H9 (cell line): ENCODE measurements around the gene MTFMT. TPM values are rescaled to one million over a fixed set of nuclear protein-coding genes. Genes with fewer than 3 reads are reported as not detected.

Experiments
- DNase-seq: peaks from one replicate; pipeline ENCODE4 v3.0.0-alpha.2; 2017
- H2AFZ ChIP-seq: one replicate; pipeline ENCODE4 v1.6.1; 2013; ENCODE audit warnings: mild to moderate bottlenecking, low read length, control low read depth, moderate library complexity
- H2AK5ac ChIP-seq: 2 replicates; pipeline ENCODE4 v1.6.1; 2013; ENCODE audit warnings: low read length, control low read depth, mixed read lengths; ENCODE audit not compliant: insufficient read length
- H2BK120ac ChIP-seq: one replicate; pipeline ENCODE4 v1.6.1; 2013; ENCODE audit warnings: low read depth, mild to moderate bottlenecking, low read length, control low read depth, inconsistent platforms; ENCODE audit not compliant: poor library complexity, severe bottlenecking
- H2BK12ac ChIP-seq: 2 replicates; pipeline ENCODE4 v1.6.1; 2013; ENCODE audit warnings: low read length, control low read depth, mixed read lengths, low read depth; ENCODE audit not compliant: insufficient read length
- H2BK15ac ChIP-seq: 2 replicates; pipeline ENCODE4 v1.6.1; 2013; ENCODE audit warnings: low read depth, low read length, control low read depth
- H2BK20ac ChIP-seq: one replicate; pipeline ENCODE4 v1.6.1; 2013; ENCODE audit warnings: low read depth, mild to moderate bottlenecking, low read length, control low read depth, inconsistent platforms; ENCODE audit not compliant: poor library complexity, severe bottlenecking
- H2BK5ac ChIP-seq: 2 replicates; pipeline ENCODE4 v1.6.1; 2013; ENCODE audit warnings: low read length, control low read depth, mixed read lengths; ENCODE audit not compliant: insufficient read length
- H3K14ac ChIP-seq: 2 replicates; pipeline ENCODE4 v1.6.1; 2013; ENCODE audit warnings: low read length, control low read depth; ENCODE audit not compliant: insufficient read depth
- H3K18ac ChIP-seq: 2 replicates; pipeline ENCODE4 v1.6.1; 2013; ENCODE audit warnings: low read depth, mild to moderate bottlenecking, mixed read lengths, low read length, control low read depth; ENCODE audit not compliant: insufficient read length
- H3K23ac ChIP-seq: 2 replicates; pipeline ENCODE4 v1.6.1; 2013; ENCODE audit warnings: low read length, control low read depth, mixed read lengths, low read depth; ENCODE audit not compliant: insufficient read length
- H3K23me2 ChIP-seq: 2 replicates; pipeline ENCODE4 v1.6.1; 2013; ENCODE audit warnings: low read depth, mild to moderate bottlenecking, mixed read lengths, low read length, control low read depth; ENCODE audit not compliant: insufficient read length, poor library complexity, severe bottlenecking
- H3K27ac ChIP-seq: 2 replicates; pipeline ENCODE4 v1.5.1; 2013; ENCODE audit warnings: low read length, control low read depth, mixed read lengths, low read depth; ENCODE audit not compliant: insufficient read length
- H3K27me3 ChIP-seq: 2 replicates; pipeline ENCODE4 v1.6.1; 2013; ENCODE audit warnings: low read length, control low read depth, inconsistent platforms; ENCODE audit not compliant: insufficient read depth
- H3K4ac ChIP-seq: 2 replicates; pipeline ENCODE4 v1.6.1; 2013; ENCODE audit warnings: low read depth, mild to moderate bottlenecking, control low read depth, inconsistent platforms, low read length, moderate library complexity
- H3K4me1 ChIP-seq: 2 replicates; pipeline ENCODE4 v1.6.1; 2013; ENCODE audit warnings: low read length, control low read depth, inconsistent platforms; ENCODE audit not compliant: insufficient read depth
- H3K4me2 ChIP-seq: 2 replicates; pipeline ENCODE4 v1.6.1; 2013; ENCODE audit warnings: low read length, control low read depth, mixed read lengths; ENCODE audit not compliant: insufficient read length, insufficient read depth
- H3K56ac ChIP-seq: 2 replicates; pipeline ENCODE4 v1.6.1; 2013; ENCODE audit warnings: low read depth, mild to moderate bottlenecking, mixed read lengths, low read length, control low read depth; ENCODE audit not compliant: insufficient read length
- H3K79me1 ChIP-seq: 2 replicates; pipeline ENCODE4 v1.6.1; 2013; ENCODE audit warnings: low read depth, mild to moderate bottlenecking, moderate library complexity, low read length, control low read depth, inconsistent platforms; ENCODE audit not compliant: insufficient read depth, poor library complexity, severe bottlenecking
- H3K79me2 ChIP-seq: 2 replicates; pipeline ENCODE4 v1.6.1; 2013; ENCODE audit warnings: low read length, control low read depth, inconsistent platforms; ENCODE audit not compliant: insufficient read depth
- H3K9ac ChIP-seq: 2 replicates; pipeline ENCODE4 v1.6.1; 2013; ENCODE audit warnings: low read length, control low read depth, mixed read lengths; ENCODE audit not compliant: insufficient read length; ENCODE audit errors: extremely low read depth
- H3K9me3 ChIP-seq: one replicate; pipeline ENCODE4 v1.6.1; 2013; ENCODE audit warnings: low read depth, low read length, inconsistent platforms; ENCODE audit not compliant: control insufficient read depth
- H3T11ph ChIP-seq: one replicate; pipeline ENCODE4 v1.6.1; 2013; ENCODE audit warnings: mild to moderate bottlenecking, low read length, control low read depth, inconsistent platforms
- H4K20me1 ChIP-seq: one replicate; pipeline ENCODE4 v1.6.1; 2013; ENCODE audit not compliant: control insufficient read depth, insufficient read length, insufficient read depth
- H4K5ac ChIP-seq: 2 replicates; pipeline ENCODE4 v1.6.1; 2013; ENCODE audit warnings: low read depth, mild to moderate bottlenecking, mixed read lengths, low read length, control low read depth; ENCODE audit not compliant: insufficient read length
- H4K8ac ChIP-seq: replicated peaks from 2 replicates; pipeline ENCODE4 v1.6.1; 2013; ENCODE audit warnings: low read length, control low read depth, mixed read lengths, low read depth; ENCODE audit not compliant: insufficient read length
- H4K91ac ChIP-seq: 2 replicates; pipeline ENCODE4 v1.6.1; 2013; ENCODE audit warnings: low read depth, mild to moderate bottlenecking, moderate library complexity, mixed read lengths, low read length, control low read depth; ENCODE audit not compliant: insufficient read length
- H3K27ac Mint-ChIP-seq, 3 experiments: 2 replicates in 2 of 3; 3 replicates in 1 of 3; pipeline ENCODE4 v1.8.0; 2020 to 2021; ENCODE audit warnings: mixed read lengths in 3 of 3, mild to moderate bottlenecking in 1 of 3, moderate library complexity in 1 of 3
- H3K27me3 Mint-ChIP-seq: 2 replicates; pipeline ENCODE4 v1.8.0; 2021; ENCODE audit warnings: low read depth, mild to moderate bottlenecking, moderate library complexity, mixed read lengths
- H3K36me3 Mint-ChIP-seq, 3 experiments: 2 replicates in 2 of 3; 3 replicates in 1 of 3; pipeline ENCODE4 v1.8.0; 2020 to 2021; ENCODE audit warnings: low read depth in 3 of 3, mixed read lengths in 3 of 3; ENCODE audit not compliant: insufficient read depth in 1 of 3
- H3K4me1 Mint-ChIP-seq, 2 experiments: 2 replicates each; pipeline ENCODE4 v1.8.0; 2020; ENCODE audit warnings: mixed read lengths in 2 of 2
- H3K4me3 Mint-ChIP-seq, 2 experiments: 2 replicates in 1 of 2; 3 replicates in 1 of 2; pipeline ENCODE4 v1.8.0; 2020 to 2021; ENCODE audit warnings: mild to moderate bottlenecking in 2 of 2, mixed read lengths in 2 of 2, moderate library complexity in 1 of 2
- H3K9me3 Mint-ChIP-seq, 2 experiments: 2 replicates in 1 of 2; 3 replicates in 1 of 2; pipeline ENCODE4 v1.8.0; 2020; ENCODE audit warnings: mild to moderate bottlenecking in 2 of 2, mixed read lengths in 2 of 2, moderate library complexity in 1 of 2
- WGBS: extraction: QIAGEN DNeasy Blood & Tissue Kit; methylation state at CpG from one replicate; pipeline ENCODE4 v1.1.7; 2013; ENCODE audit warnings: missing lambda C conversion rate, low lambda C conversion rate, mixed read lengths; ENCODE audit not compliant: insufficient read length; ENCODE audit errors: extremely low coverage; 5-methylcytosine and 5-hydroxymethylcytosine counted together
- total RNA-seq: library from RNA; stranded (reverse); gene quantifications from 2 replicates; pipeline ENCODE4 v1.2.1, GENCODE V29; 2021
- TF ChIP-seq, protein P1 (sequence below): fragments of 200-600 bp; sonication (generic); conservative IDR thresholded peaks from 3 replicates; pipeline ENCODE4 v1.8.0; 2021; ENCODE audit warnings: antibody characterized with exemption, mild to moderate bottlenecking

MTFMT gene
- total RNA-seq, 1 experiment from 2014 or later = 16.0 TPM

DNA sequence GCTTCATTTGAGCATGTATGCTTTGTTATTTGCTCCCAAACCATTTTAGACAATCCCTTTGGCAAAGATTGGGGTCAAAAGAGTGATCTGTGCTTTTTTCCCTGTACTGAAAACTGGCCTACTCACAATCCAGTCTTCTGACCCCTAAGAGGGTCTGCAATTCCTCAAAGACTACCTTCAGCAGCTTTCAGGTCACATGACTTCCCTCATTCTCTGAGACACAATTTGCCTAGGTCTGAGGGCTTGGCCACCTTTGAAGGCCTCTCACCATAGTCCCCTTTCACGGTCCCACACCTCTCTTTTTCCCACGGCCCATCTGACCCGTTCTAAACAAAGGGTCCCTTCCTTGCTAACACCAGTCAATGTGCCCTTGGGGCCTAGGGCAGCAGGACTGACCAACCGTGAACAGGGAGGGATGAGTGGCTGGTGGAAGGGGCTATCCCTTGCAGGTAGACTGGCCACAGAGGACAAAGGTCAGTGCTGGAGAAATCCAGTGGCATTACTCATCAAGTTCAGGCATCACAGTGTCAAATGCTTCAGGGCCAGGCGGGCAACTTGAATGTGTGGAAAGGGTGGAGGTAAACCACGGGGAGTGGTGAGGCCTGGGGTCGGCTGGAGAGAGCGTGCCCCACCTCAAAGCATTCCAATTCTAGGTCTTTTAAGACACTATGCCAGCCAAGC, 27.6 kb upstream of the MTFMT start:
- Histone ChIP-seq H3K79me1 (no peaks in the 10 kb centered on the region), H3K23me2 (no peaks in the 10 kb centered on the region), H3K27me3 (no peaks in the 10 kb centered on the region), H3K4me2 (no peak overlapping the region), H3K79me2 (no peaks in the 10 kb centered on the region), H3K9ac (no peak overlapping the region), H3K4ac (no peak overlapping the region), H4K91ac (no peak overlapping the region), H2AK5ac (no peak overlapping the region), H3K56ac (no peak overlapping the region), H4K20me1 (no peaks in the 10 kb centered on the region), H3K23ac (no peak overlapping the region), H2AFZ (no peak overlapping the region), H3K4me1 (no peaks in the 10 kb centered on the region), H3T11ph (no peak overlapping the region), H3K27ac (no peak overlapping the region), H2BK120ac (no peak overlapping the region), H3K9me3 (no peaks in the 10 kb centered on the region), H4K8ac (no peak overlapping the region), H2BK20ac (no peak overlapping the region), H2BK12ac (no peak overlapping the region), H3K18ac (no peak overlapping the region), H4K5ac (no peak overlapping the region), H3K14ac (no peak overlapping the region), H2BK15ac (no peak overlapping the region), H2BK5ac (no peak overlapping the region)
- H3K36me3 Mint-ChIP-seq = peaks cover 0 to 6% (median 4%) of the 10 kb centered on the region in 3 experiments; a peak in 3 of 7 replicates
- no peaks in the 10 kb centered on the region for H3K27me3 Mint-ChIP-seq
- no peak overlapping the region; a peak in 1 of 5 replicates for H3K4me3 Mint-ChIP-seq
- H3K4me1 Mint-ChIP-seq = no peaks in the 10 kb centered on the region
- peak overlapping the region in 1 of 3 experiments; percentile 35; a peak in 3 of 7 replicates for H3K27ac Mint-ChIP-seq
- DNase-seq = no peak
- WGBS = no CpG with 5 or more reads among the region's 8 CpGs
- no peaks in the 10 kb centered on the region for H3K9me3 Mint-ChIP-seq
- TF ChIP-seq, protein P1, sequence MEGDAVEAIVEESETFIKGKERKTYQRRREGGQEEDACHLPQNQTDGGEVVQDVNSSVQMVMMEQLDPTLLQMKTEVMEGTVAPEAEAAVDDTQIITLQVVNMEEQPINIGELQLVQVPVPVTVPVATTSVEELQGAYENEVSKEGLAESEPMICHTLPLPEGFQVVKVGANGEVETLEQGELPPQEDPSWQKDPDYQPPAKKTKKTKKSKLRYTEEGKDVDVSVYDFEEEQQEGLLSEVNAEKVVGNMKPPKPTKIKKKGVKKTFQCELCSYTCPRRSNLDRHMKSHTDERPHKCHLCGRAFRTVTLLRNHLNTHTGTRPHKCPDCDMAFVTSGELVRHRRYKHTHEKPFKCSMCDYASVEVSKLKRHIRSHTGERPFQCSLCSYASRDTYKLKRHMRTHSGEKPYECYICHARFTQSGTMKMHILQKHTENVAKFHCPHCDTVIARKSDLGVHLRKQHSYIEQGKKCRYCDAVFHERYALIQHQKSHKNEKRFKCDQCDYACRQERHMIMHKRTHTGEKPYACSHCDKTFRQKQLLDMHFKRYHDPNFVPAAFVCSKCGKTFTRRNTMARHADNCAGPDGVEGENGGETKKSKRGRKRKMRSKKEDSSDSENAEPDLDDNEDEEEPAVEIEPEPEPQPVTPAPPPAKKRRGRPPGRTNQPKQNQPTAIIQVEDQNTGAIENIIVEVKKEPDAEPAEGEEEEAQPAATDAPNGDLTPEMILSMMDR = no peak
